Endothelial cell of umbilical vein (primary cell): Measurements from ENCODE around the gene SGTB. TPM values are rescaled to one million over a fixed set of nuclear protein-coding genes. Genes with fewer than 3 reads are reported as not detected.
"Not testable (repeated sequence)": the region's sequence is repeated elsewhere in the genome, so short reads cannot be mapped to it uniquely, and the experiment has no call there.

Experiments used
- BruUV-seq: library from RNA; stranded (reverse); fragments of 400-500 nt; replicated peaks from 2 replicates; lab custom pipeline; 2021; lab: Mats Ljungman, UMichigan
- CTCF ChIA-PET: fragments of 300-600, 350-600 bp; sonication (Branson Sonifier 250); formaldehyde crosslinking; loops from one replicate; lab custom pipeline; 2021; ENCODE audit warnings: antibody characterized with exemption, inconsistent platforms; lab: Charles Lee
- POLR2A ChIA-PET: fragments of 300-600, 350-600 bp; sonication (Branson Sonifier 250); formaldehyde crosslinking; loops from one replicate; lab custom pipeline; 2021; ENCODE audit warnings: antibody characterized with exemption, inconsistent platforms; lab: Charles Lee
- DNase-seq: peaks from one replicate; pipeline ENCODE4 v3.0.0-alpha.2; 2011; ENCODE audit warnings: low read depth, low spot score
- FAIRE-seq: peaks from 2 replicates; lab custom pipeline; 2011; peaks lifted over from hg19 to GRCh38; lab: Jason Lieb, UNC
- H2AFZ ChIP-seq: 2 replicates; pipeline ENCODE4 v1.6.0; 2012; ENCODE audit warnings: low read depth, low read length, control low read depth, inconsistent platforms
- H3K27ac ChIP-seq: 2 replicates; pipeline ENCODE4 v1.5.1; 2011; ENCODE audit warnings: low read depth, mild to moderate bottlenecking, control low read depth, low read length, moderate library complexity; ENCODE audit not compliant: insufficient read depth
- H3K27me3 ChIP-seq, 2 experiments: 2 replicates each; pipeline versions ENCODE4 v1.6.0 to v1.6.1; 2011; ENCODE audit warnings: low read length in 2 of 2, mixed read lengths in 1 of 2; ENCODE audit not compliant: control insufficient read depth in 2 of 2, insufficient read depth in 2 of 2
- H3K36me3 ChIP-seq, 2 experiments: 2 replicates in 1 of 2; 3 replicates in 1 of 2; pipeline ENCODE4 v1.5.1; 2011; ENCODE audit warnings: low read length in 2 of 2, mild to moderate bottlenecking in 1 of 2, moderate library complexity in 1 of 2; ENCODE audit not compliant: control insufficient read depth in 2 of 2, insufficient read depth in 2 of 2; ENCODE audit errors: extremely low read depth in 1 of 2
- H3K4me1 ChIP-seq: 3 replicates; pipeline ENCODE4 v1.5.1; 2011; ENCODE audit warnings: mild to moderate bottlenecking, low read length; ENCODE audit not compliant: control insufficient read depth, insufficient read depth; ENCODE audit errors: extremely low read depth
- H3K4me2 ChIP-seq: 2 replicates; pipeline ENCODE4 v1.6.1; 2011; ENCODE audit warnings: low read length, control low read depth, mixed read lengths; ENCODE audit not compliant: insufficient read depth
- H3K4me3 ChIP-seq, 3 experiments: fragments of 200-600 bp in 1 of 3; sonication (generic), shearing (Covaris generic) in 1 of 3; replicated peaks in 1 of 3; 2 replicates each; pipeline ENCODE4 v1.5.1; 2011 to 2016; ENCODE audit warnings: control low read depth in 3 of 3, low read length in 3 of 3, mild to moderate bottlenecking in 2 of 3, inconsistent platforms in 1 of 3, low read depth in 1 of 3, moderate library complexity in 1 of 3; ENCODE audit not compliant: insufficient read depth in 1 of 3
- H3K79me2 ChIP-seq: 2 replicates; pipeline ENCODE4 v1.6.0; 2012; ENCODE audit warnings: low read length, inconsistent platforms; ENCODE audit not compliant: control insufficient read depth, insufficient read depth
- H3K9ac ChIP-seq: replicated peaks from 2 replicates; pipeline ENCODE3; 2011; ENCODE audit warnings: low read length, control low read depth; ENCODE audit not compliant: insufficient read depth; ENCODE audit errors: extremely low read depth
- H3K9me1 ChIP-seq: replicated peaks from 3 replicates; pipeline ENCODE4 v1.6.0; 2011; ENCODE audit warnings: mild to moderate bottlenecking, low read length; ENCODE audit not compliant: control insufficient read depth, insufficient read depth; ENCODE audit errors: extremely low read depth
- H3K9me3 ChIP-seq: replicated peaks from 2 replicates; pipeline ENCODE4 v1.5.1; 2012; ENCODE audit warnings: low read length, inconsistent platforms; ENCODE audit not compliant: control insufficient read depth, insufficient read depth
- H4K20me1 ChIP-seq: replicated peaks from 2 replicates; pipeline ENCODE3; 2011; ENCODE audit warnings: mild to moderate bottlenecking, low read length; ENCODE audit not compliant: control insufficient read depth, insufficient read depth; ENCODE audit errors: extremely low read depth
- MAX ChIP-seq: IDR thresholded peaks from 2 replicates; pipeline ENCODE4 v1.6.1; 2011; ENCODE audit not compliant: insufficient read depth, insufficient read length
- dilution Hi-C: fragments of 300-500 bp; cut with MboI; formaldehyde crosslinking; loops from one replicate; pipeline ENCODE4 v1.15.0; 2019; ENCODE audit warnings: low sequenced_read_pairs; ENCODE audit not compliant: extremely low pct_ligation_motif_present
- intact Hi-C: fragments of 100-400 bp; cut with micrococcal nuclease; formaldehyde crosslinking; loops from one replicate; pipeline ENCODE4 v1.10.0; 2022
- polyA plus RNA-seq, 4 experiments: library from polyadenylated mRNA; depleted of rRNA in 3 of 4; stranded (reverse) in 3 of 4; unstranded in 1 of 4; fragments of >200 nt; gene quantifications; 2 replicates each; pipeline versions ENCODE4 v1.2.1 to v1.2.3, GENCODE V29; 2011 to 2012; ENCODE audit warnings: missing spikeins in 1 of 4
- total RNA-seq: library from RNA; stranded (reverse); gene quantifications from 2 replicates; pipeline ENCODE4 v1.2.3, GENCODE V29; 2021

SGTB gene
- total and polyA plus RNA-seq, 2 donors (not counting 3 experiments of a cell fraction or from before 2014, with no cell fraction given): 3.1 to 14.1 TPM

- dilution Hi-C loops, H3K9me3 ChIP-seq, H3K9ac ChIP-seq, H3K27ac ChIP-seq, intact Hi-C loops, BruUV-seq, H3K27me3 ChIP-seq, H3K9me1 ChIP-seq, FAIRE-seq, CTCF ChIA-PET, H2AFZ ChIP-seq, H4K20me1 ChIP-seq, H3K4me3 ChIP-seq, POLR2A ChIA-PET, H3K36me3 ChIP-seq: not testable (repeated sequence)
- peak; percentile 13 for TF ChIP-seq MAX
- DNase-seq: peak; percentile 44
- Histone ChIP-seq H3K4me1 (peaks cover 13% of the 10 kb centered on the region), H3K4me2 (peak overlapping the region; percentile 30), H3K79me2 (peaks cover 57% of the 10 kb centered on the region)
Measured at GRCh38 chr5:65734196-65734775, 12.4 kb upstream of the SGTB start.

GRCh38 chr5:65732046-65732445 lies 10.1 kb upstream of the SGTB start:
- BruUV-seq, POLR2A ChIA-PET, intact Hi-C loops, H3K36me3 ChIP-seq, H3K9me3 ChIP-seq, H2AFZ ChIP-seq, H3K9ac ChIP-seq, FAIRE-seq, H3K4me2 ChIP-seq, H3K27me3 ChIP-seq, dilution Hi-C loops, H4K20me1 ChIP-seq, CTCF ChIA-PET, DNase-seq, H3K27ac ChIP-seq, H3K4me3 ChIP-seq, H3K9me1 ChIP-seq: not testable (repeated sequence)
- Histone ChIP-seq H3K79me2 (peaks cover 49% of the 10 kb centered on the region), H3K4me1 (peaks cover 32% of the 10 kb centered on the region)
